SHP77 treated with DMSO at 0.1 percent for 48 hours (cell line): ENCODE results near the gene CDRT4.
"Not testable (repeated sequence)": the region's sequence is repeated elsewhere in the genome, so short reads cannot be mapped to it uniquely, and the experiment has no call there.

ENCODE experiments used
- DNase-seq: peaks from one replicate; lab custom pipeline; 2025; lab: John Stamatoyannopoulos, UW

Gene CDRT4

DNA sequence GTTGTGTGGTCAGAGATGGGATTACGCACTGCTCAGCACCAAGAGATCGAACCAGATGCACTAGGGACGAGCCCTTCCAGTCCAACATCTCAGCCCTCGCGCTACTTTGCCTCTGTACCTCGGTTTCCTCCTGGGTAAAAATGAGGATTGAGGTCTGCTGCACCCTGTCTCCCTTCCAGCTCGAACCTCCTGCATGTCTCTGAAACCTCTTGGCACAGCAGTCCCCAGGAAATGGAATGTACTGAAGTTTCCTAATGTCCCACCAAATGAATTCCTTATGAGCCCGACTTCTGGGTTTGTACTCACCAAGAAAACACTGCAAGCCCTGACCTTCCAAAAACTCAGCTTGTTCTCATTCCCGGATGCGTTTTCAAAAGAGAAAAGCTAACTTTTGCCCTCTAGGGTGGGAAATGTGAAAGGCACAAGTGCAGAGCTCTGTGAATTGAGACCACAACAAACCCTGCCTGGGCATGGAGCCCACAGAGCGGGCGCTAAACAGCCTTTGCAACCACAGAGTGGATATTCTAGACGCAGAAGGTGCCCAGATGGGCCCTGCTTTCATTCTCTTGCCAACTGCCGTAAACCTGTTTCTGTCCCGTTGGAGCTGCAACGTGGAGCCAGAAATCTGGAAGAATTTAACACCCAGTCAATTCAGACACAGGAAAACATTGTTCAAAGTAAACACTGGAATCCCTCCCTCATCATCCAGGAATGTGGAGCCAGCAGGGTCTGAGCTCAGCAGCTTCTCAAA lies 10.3 kb downstream of the CDRT4 start:
- DNase-seq = no peak

DNA sequence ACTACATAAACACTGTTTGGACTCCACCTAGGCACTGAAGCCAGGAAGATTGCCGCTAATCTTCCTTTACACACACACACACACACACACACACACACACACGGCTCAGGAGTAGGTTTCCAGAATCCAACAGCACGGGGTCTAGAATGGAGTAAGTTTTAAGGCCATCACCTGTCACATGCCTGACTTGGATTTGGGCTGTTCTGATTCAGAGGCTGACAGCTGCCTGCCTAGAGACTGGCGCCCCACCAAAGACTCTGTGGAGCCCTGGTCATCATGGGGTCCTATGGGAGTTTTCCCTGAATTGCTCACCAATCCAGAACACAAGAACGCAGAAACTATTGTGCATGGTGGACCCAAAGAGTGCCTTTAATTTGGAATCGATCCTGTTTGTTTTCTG lies 10.9 kb downstream of the CDRT4 start:
- no peak for DNase-seq

DNA sequence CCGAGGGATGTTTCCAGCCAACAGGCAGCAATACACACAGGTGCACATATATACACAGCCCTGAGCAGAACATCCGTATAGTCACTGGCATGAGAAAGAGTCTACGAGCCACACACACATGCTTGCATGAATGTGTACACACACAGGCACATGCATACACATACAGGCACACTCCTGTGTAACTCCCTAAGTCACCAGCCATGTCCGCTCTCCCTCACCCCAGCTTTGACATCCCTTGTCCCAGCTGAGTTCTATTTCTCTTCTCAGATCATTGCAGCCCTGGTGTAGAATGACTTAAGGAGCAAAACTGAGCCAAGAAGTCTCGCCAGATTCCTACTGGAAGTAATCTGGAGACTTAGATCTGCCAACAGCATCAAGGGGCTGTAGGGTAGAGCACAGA lies 13.1 kb downstream of the CDRT4 start:
- DNase-seq = no peak

- no peak for DNase-seq
Observed at GRCh38 chr17:15453782-15454181, 13.6 kb downstream of the CDRT4 start.

DNA sequence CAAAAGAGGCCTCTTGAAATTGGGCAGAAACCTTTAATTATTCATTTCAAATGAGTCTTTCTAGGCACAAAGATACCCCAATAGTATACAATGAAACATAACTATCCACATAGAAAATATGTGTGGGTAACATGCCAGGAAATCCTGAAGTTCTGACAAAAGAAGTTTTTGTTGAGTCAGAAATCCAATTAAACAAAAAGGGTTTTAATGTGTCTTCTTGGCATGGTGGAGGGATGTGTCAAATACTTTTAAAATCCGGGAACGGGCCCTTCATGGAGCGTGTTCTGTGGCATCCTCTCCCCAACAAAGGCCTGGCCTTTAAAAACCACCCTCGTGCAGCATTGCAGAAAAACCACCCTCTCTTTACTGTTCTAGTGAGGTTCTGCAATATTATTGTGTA lies 14.2 kb downstream of the CDRT4 start:
- DNase-seq = no peak

- DNase-seq = no peak
Observed at GRCh38 chr17:15452746-15453145, 14.7 kb downstream of the CDRT4 start.

DNA sequence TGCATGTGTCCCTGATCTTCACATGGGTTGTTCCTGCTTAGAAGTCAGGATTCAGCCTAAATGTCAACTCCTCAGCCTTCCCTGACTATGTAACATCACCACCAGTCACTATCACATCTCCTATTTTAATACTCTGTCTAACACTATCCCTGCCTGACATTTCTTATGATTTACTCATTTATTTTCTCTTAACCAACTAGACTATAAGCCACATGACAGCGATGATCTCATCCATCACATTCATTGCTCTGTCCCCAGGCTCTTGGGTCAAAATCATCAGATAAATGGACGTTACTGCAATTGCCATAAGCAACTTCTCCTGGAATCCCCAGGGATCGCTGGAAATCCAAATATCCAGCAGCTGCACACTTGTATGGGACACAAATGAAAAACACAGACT lies 15.7 kb downstream of the CDRT4 start:
- DNase-seq = no peak

DNA sequence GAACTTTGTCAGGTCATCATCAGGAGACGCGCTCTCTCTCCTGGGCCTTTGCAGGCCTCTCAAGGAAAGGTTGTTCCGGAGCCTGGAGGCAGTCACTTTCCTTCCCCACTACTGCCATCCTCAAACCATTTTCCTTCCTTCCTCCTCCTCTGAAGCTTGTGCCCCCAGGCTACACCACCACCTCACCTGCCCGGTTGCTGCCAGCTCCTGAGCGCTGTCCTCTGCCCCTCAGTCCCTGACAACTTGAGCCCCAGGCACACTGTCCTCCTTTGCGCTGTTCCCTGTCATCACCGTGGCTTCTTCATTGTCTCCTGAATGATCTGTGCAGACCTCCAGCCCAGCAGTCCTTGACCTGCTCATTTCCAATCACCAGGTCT lies 18.9 kb downstream of the CDRT4 start:
- no peak for DNase-seq

DNA sequence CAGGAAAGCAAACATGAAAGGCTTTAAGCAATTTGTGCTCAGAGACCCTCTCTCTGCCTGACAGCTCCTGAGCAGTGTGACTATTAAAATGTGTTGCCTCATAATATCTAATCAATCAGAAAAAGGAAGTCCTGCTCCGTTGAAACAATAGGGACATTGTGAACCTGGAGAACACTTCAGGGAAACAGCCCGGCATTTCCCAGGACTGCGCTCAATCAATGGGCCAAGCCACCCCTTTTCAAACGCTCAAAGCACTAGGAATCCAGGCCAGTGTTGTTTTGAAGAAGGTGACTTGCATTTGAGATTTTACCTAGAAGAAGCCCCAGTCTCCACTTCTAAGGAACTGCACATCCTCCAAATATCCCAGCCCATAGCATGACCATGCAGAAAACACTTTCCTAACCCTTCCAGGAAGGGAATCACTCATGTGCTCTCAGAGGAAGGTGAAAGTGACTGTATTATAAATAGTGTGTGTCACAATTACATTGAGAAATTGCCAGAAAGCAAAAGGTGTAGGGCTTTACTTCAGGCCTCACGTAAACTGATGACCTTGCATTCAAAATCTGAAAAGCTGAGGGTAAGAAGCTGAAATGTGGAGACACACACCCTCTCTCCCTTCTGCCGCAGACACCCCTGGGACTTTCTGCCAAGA lies 19.4 kb downstream of the CDRT4 start:
- no peak for DNase-seq

- no peak for DNase-seq
Observed at GRCh38 chr17:15446036-15446435, 21.4 kb downstream of the CDRT4 start.

GRCh38 chr17:15444805-15445204 lies 22.6 kb downstream of the CDRT4 start:
- no peak for DNase-seq

GRCh38 chr17:15442311-15443180 lies 24.9 kb downstream of the CDRT4 start:
- no peak for DNase-seq

DNA sequence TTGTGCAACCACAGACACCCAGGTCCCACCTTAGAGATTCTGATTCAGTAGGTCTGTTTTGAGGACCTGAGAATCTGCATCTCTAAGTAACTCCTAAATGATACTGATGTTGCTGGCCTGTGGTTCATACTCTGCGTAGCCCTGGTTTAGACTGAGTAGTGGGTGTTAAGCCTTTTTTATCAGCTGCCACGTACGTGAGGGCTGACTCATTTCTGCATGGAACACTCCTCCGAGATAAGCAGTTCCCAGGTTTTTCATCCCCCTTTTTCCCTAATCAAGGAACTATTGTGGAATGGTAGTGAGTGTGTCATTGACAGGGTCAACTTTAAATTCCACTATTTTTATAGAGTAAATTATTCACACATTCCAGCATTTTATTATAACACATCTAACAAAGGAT lies 26.1 kb downstream of the CDRT4 start:
- no peak for DNase-seq

- no peak for DNase-seq
Observed at GRCh38 chr17:15440347-15440746, 27.1 kb downstream of the CDRT4 start.

GRCh38 chr17:15439205-15439985 lies 28.0 kb downstream of the CDRT4 start:
- DNase-seq = not testable (repeated sequence)

DNA sequence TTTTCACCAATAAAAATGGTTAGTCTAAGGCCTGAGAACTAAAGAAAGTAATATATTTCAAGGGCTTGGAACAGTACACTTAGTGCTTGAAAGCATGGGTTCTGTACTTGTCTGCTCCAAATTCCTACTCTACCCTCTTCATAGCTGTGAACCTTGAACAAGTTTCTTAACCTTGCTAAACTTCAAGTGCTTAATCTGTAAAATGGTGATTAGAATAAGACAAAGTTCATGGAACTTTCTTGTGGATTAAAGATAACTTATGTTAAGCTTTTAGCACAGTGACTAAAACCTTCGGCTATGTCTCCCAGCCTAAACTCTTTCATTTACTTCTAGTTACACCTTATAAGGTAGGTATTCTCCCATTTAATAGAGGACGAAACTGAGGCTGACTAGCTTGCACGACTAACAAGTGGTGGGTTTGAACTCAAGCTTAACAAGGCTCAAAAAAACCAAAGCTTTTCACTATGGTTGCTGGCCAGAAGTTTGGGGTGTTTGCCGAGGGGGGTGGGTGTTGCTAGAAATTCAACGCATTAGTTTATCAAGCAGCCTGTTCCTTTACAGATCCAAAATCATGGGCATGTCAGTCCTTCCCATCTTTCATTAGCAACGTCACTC lies 28.8 kb downstream of the CDRT4 start:
- no peak for DNase-seq

- DNase-seq = no peak
Observed at GRCh38 chr17:15437303-15437635, 30.2 kb downstream of the CDRT4 start.

DNA sequence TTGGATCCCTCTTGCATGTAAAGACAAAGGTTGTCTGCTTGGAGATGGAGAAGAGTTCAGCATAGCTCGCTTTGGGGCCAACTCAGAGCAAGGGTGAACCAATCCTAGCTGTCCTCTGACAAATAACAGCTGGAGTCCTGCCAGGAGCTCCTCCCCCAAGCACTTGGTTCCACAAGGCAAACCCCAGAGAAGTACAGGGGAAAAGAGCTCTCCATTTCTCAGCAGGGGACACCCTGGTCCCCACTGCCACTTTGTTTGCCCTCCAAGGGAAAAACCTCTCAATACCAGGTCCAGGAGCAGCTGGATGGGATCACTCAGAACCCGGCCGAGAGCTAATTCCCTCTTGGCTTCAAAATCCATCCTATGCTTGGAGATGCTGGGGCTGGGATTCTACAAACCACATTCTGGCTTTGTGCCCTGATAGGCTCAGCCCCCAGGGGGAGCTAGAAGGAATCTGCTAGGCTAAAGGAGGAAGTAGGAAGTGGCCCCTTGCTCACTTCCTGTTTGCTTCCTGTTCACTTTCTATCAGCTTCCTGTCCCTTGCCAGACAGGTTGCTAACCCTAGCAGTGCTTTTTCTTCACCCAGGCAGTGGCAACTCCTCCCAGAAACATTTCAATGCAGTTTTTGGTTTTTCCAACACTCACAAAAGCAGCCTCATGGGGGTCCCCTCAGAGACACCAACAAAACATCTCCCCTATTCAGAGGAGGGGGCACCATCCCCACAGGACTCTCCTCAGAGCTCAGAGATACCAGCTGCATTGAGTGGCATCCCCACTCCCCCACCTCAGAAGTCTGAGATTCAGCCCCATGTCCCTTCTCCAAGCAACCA lies 30.7 kb downstream of the CDRT4 start:
- peak; percentile 95 for DNase-seq

GRCh38 chr17:15434956-15435355 lies 32.5 kb downstream of the CDRT4 start:
- DNase-seq = no peak

DNA sequence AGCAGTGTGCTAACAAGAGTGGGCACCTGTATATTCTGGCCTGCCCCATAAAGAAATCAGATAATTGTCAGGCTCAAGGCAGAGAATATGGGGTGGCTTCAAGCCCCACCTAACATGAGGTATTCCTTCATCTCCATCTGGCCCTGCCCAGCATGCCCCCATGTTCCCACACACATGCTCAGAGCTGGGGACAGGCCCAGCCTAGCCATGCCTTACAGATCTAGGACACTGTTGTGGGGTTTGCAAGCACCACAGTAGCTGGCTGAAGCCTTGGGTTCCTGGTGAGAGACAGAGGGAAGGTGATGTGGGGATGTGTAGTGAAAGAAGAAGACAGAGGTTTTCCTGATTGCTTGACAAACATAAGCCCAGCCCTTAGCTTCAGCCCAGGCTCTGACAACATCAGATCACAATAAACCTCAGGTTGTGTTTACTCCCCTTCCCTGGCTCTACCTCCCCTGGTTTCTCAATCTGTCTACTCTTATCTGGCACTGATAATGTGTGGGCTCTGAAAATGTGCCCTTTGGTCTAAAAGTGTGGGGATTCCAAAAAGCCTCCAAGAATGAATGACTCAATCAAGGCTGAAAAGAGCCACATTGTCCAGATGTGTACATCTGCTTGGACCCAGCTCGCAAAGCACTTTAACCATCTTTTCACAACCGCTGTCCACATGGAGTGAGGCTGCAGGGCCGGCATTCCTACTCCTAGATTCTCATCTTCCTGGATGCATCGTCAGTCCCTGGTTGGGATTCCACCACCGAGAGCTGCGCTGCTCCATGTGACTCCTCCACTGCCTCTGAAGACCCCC lies 34.4 kb downstream of the CDRT4 start:
- no peak for DNase-seq
